SK-N-DZ (cell line): ENCODE data around the gene MC1R.

Experiments
- DNase-seq: peaks from one replicate; pipeline ENCODE4 v3.0.0-alpha.2; 2015; ENCODE audit warnings: low spot score

Gene MC1R

GRCh38 chr16:89895482-89896250, 23.0 kb upstream of the MC1R start:
- no peak for DNase-seq

- DNase-seq = no peak
These were observed 21.5 kb upstream of the MC1R start for GRCh38 chr16:89897204-89897603.

GRCh38 chr16:89898201-89898967, 20.3 kb upstream of the MC1R start:
- no peak for DNase-seq

GRCh38 chr16:89899879-89900481, 18.7 kb upstream of the MC1R start:
- DNase-seq = no peak

- no peak for DNase-seq
These were observed 17.8 kb upstream of the MC1R start for GRCh38 chr16:89900885-89901284.

- no peak for DNase-seq
These were observed 15.7 kb upstream of the MC1R start for GRCh38 chr16:89902980-89903379.

GRCh38 chr16:89903908-89904515, 14.7 kb upstream of the MC1R start:
- no peak for DNase-seq

- DNase-seq = no peak
These were observed 13.8 kb upstream of the MC1R start for GRCh38 chr16:89904606-89905510.

GRCh38 chr16:89905511-89906139, 13.0 kb upstream of the MC1R start:
- DNase-seq = peak; percentile 71

GRCh38 chr16:89906140-89907025, 12.3 kb upstream of the MC1R start:
- peak; percentile 61 for DNase-seq

- DNase-seq = no peak
These were observed 11.4 kb upstream of the MC1R start for GRCh38 chr16:89907055-89907814.

GRCh38 chr16:89908236-89908635, 10.4 kb upstream of the MC1R start:
- DNase-seq = no peak

- peak; percentile 85 for DNase-seq
These were observed 8.6 kb upstream of the MC1R start for GRCh38 chr16:89909777-89910716.

GRCh38 chr16:89910717-89911354, 7.8 kb upstream of the MC1R start:
- DNase-seq = no peak

GRCh38 chr16:89911375-89911774, 7.3 kb upstream of the MC1R start:
- no peak for DNase-seq

- no peak for DNase-seq
These were observed 6.5 kb upstream of the MC1R start for GRCh38 chr16:89912143-89912542.

- DNase-seq = no peak
These were observed 6.0 kb upstream of the MC1R start for GRCh38 chr16:89912627-89913026.
